HG03025 (cell line): ENCODE data around the gene CORO2B.

ENCODE experiments used
- ATAC-seq: cut with Tn5 transposase; IDR thresholded peaks from one replicate; pipeline ENCODE4 v1.9.1; 2021; ENCODE audit warnings: mild to moderate bottlenecking, moderate library complexity; ENCODE audit not compliant: unreplicated experiment, low FRiP score

Gene CORO2B

DNA sequence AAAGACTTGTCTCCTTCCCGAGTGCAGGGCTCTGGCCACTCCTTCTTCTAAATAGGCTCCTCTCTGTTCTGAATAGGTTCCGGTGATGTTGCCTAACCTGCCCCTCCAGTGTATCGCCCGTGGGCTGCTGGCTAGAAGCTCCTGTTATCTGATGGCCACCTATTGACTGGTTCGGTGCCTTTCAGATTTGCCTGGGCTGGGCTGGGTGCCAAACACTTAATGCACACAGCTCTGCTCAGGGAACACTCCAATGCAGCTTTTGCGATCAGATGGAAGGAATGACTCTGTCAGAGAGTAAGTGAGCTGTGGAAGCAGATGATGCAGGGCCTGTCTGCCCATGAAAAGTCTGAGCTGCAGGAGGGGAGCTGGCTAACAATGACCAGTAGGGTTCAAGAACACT lies 112.9 kb downstream of the CORO2B start:
- ATAC-seq, result no peak

- no peak for ATAC-seq
Observed at GRCh38 chr15:68693071-68693470, 114.3 kb downstream of the CORO2B start.

DNA sequence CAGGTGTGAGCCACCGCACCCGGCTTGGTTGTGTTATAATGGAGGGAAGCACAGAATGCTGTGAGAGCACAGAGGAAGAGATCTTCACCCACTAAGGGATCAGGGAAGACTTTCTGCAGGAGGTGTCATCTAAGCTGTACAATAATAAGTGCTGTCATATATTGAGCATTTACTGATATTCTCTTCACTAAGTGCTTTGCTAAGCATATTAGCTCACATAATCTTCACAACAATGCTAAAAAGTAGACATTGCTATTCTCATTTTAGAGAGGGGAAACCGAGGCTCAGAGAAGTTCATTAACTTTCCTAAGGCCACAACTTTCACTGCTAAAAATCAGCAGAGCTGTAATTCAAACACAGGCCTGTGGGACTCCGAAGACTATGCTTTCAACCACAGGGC lies 115.3 kb downstream of the CORO2B start:
- no peak for ATAC-seq

DNA sequence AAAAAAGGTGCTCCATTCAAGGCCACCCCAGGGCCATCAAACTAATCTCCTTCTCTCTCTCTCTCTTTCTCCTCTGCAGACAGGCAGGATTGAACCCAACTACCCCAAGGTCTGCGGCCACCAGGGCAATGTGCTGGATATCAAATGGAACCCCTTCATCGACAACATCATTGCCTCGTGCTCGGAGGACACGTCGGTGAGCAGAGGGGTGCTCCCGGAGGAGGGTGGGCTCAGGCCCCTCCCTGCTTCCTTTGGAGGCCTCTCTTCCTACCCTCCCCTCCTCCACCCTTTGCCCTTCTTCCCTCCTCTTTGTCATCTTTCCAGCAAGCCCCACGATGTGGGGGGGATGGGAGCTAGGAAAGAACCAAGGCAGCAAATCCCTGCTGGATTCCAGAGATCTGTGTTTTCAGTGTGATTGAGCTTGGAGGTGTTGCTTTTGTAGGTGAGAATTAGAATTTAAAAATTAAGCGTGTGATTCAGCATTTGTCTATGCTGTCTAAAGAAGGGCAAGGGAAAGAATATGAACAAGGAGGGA lies 116.3 kb downstream of the CORO2B start:
- ATAC-seq, result no peak

DNA sequence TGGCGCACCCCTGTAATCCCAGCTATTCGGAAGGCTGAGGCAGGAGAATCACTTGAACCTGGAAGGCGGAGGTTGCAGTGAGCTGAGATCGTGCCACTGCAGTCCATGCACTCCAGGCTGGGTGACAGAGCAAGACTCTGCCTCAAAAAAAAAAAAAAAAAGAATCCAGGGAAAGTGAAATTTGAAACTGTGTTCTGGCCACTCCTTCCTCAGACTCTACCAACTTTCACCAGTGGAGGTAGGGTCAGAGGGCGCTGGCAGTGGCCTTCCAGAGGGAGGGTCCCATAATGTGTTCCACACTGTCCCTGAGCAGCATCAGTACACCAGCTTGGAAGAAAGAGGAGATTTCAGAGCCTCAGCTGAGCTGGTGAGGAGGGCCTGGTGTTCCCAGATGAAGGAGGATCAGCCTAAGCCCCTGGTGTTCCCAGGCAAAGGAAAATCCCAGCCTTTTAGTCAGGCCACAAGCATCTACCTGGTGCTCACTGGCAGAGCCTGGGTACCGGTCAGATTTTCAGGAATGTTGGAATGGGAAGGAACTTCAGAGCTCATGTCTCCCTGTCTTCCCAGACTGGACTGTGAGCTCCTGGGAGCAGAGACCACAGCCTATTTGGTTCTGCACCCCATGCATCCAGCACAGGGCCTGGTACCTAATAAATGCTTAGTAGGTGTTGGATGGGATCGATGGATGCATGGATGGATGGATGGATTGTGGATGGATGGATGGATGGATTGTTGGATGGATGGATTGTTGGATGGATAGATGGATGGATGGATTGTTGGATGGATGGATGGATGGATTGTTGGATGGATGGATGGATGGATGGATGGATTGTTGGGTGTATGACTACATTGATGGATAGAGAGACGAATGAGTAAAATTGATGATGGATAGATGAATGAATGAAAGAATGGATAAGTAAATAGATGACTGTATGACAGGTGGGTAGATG lies 117.9 kb downstream of the CORO2B start:
- ATAC-seq, result no peak

DNA sequence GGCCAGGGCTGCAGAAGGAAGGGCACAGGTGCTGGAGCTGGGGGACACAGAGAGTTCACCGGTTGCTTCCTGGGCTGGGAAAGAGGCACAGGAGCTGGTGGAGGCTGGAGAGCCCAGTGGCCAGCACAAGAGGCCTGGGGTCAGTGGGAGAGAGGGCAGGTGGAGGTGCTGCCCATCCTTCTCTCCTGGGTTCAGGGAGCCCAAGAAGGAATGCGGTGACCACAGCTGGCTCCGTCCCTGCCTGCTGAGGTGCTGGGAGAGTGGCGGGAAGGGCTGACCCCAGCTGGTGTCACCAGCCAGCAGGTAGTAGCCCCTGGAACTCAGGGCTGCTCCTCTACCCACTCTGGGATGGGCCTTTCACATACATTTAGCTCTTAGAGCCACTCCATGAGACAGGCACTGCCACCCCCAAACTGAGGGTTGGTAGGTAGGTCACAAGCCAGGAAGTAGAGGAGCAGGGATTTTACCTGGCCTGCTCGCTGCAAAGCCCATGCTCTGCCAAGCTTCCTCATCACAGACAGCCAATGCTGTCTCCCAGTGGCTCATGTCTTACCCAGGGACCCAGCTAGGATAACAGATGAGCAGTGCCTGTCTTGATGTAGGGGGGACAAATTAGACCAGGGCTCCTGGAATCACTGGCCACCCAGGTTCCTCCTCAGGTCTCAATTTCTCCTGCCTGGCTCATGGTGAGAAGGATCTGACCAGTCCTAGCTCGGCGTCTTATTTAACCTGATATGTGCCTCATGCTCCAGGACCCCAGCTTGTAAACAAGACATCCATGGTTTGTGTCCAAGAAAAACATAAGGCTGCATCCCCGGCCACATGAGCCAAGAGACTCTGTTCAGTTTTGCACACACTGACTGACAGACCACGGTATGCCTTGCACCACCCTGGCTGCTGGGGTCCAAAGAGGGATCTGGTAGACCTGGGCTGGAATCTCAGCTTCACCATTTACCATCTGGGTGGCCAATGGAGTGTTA lies 119.2 kb downstream of the CORO2B start:
- no peak for ATAC-seq

GRCh38 chr15:68698708-68699107 lies 119.9 kb downstream of the CORO2B start:
- no peak for ATAC-seq

DNA sequence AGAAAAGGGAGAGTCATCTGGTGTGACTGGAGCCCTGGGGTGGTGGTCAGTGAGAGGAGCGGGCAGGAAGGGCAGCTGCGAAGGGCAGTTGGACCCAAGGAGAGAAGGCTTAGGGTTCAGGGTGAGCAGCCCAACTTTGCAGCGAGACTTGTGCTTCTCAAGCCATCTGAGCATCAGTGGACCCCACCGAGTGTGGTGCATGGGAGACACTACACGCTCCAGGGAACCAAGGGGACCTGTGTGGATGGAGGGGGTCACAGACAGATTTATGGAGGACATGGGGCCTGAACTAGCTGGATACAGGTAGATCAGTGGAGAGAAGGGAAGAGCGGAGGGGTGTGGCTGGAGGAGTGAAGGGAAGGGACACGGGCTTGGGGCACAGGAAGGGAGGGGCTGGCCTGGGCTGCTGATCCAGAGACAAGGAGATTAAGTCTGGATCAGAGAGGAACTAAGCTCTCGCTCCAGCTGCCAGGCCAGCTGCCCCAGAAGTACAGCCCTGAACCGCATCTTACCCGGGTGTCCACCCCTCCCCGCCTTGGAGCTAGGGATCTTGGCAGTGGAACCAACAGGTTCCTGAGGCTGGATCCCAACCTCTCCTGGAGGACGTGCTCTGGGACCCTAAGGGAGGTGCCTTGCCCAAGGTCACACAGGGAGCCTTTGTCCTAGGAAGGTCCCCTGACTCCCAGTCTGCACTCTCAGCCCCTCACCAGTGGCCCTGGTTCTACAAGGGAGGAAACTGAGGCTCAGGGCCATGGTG lies 120.5 kb downstream of the CORO2B start:
- ATAC-seq, result no peak

DNA sequence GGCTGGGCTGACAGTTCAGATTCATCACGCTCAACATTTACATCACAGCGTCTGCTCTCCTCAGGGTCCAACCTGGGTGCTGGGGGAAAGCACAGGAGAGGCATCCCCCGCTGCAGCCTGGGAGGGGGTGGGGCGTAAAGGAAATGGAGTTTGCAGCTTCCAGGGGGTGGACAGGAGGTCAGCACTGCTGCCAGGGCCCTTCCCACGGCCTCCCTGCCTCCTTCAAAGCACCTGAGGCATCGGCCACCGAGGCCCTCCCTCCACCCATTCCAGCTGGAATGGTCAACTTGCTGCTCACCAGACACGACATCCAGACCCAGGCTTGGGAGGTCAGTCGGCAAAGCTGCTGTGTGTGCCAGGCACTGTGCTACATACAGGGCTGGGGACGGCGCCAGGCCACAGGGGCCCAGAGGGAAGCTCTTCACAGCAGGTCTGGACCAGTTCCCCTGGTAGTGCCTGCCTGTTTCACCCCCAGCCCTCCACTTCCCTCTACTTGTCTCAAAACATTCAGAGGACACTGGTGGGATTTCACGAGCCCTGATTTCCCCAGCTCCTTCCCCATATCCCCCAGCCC lies 121.2 kb downstream of the CORO2B start:
- no peak for ATAC-seq

DNA sequence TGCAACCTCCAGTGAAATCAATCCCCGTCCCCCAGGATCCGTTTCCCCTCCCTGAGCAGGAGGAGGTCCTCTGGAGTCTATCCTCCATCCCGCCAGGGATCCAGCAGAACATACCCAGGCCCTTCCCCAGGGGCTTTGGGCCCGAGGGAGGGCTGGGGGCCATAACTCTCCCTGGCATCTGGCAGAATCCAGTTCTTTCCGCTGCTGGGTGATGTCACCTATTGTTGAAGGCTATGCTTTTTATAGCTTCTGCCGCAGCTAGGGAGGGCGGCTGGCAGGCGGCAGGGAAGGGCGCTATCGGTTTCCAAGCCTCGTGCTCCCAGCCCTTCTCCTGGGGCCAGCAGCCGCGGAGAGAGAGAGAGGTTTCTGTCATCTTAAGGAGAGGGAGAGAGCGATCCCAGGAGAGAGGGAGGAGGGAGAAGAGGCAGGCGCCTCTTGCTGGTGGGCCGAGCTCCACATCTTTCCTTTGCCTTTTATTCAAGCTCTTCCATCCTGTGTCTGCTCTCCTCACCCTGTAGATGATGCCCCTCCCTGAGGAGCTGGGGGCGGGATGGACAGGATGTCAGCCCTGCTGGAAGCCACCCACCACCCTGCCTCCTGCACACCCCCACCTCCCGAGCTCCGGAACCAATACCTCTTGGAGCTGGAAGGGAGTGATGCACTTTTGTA lies 121.8 kb downstream of the CORO2B start:
- ATAC-seq, result no peak

GRCh38 chr15:68701886-68702285 lies 123.1 kb downstream of the CORO2B start:
- no peak for ATAC-seq

GRCh38 chr15:68704496-68705021 lies 125.8 kb downstream of the CORO2B start:
- ATAC-seq, result no peak

DNA sequence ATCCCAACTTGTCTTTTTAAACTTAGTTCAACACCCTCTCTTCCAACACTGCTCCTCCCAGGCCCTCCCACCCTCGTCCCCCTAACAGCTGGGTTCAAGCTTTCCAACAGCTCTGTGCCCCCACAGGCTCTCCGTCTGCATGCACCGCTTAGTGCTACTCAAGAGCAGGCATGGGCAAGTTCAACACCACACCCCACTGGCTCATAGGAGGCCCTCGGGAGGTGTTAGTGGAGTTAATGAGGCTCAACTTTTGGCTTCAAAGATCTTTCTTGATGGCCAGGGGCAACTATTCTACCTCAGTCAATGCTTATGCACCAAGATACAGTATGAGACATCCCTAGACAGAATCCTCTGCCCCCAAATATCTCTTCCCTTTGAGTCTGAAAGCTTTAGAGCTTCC lies 127.5 kb downstream of the CORO2B start:
- ATAC-seq, result no peak

GRCh38 chr15:68706931-68707330 lies 128.1 kb downstream of the CORO2B start:
- no peak for ATAC-seq

- no peak for ATAC-seq
Observed at GRCh38 chr15:68707386-68707785, 128.6 kb downstream of the CORO2B start.

DNA sequence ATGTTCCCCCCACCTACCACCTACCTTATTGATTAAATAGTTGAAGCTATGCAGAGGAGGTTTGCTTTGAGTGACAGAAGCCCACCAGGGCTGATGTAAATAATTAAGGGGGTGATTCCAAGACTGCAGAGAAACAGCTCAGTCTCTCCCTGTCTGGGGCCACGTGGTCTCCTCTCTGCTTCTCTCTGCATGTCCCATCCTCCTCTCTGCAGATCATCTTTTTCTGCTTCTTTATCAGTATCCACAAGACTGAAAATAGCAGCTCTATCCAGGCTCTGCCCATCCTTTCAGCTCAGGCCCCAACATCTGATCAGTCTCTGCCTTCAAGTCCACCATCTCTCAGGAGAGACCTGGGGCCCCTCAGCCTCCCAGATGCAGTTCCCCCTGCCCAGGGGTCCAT lies 131.1 kb downstream of the CORO2B start:
- ATAC-seq, result no peak

DNA sequence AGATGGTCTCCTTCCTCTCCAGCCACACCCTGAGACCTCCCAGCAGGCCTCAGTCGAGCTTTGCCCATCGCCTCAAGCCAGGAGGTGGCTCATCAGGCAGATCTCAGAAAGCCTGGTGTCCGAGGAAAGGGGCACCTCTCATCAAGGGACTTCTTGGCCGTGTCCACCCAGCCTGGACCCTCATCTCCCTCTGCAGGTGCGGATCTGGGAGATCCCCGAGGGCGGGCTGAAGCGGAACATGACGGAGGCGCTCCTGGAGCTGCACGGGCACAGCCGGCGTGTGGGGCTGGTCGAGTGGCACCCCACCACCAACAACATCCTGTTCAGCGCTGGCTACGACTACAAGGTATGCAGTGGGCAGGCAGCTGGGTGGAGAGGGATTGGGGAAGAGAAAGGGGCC lies 131.7 kb downstream of the CORO2B start:
- no peak for ATAC-seq

GRCh38 chr15:68711406-68711805 lies 132.6 kb downstream of the CORO2B start:
- ATAC-seq, result no peak

DNA sequence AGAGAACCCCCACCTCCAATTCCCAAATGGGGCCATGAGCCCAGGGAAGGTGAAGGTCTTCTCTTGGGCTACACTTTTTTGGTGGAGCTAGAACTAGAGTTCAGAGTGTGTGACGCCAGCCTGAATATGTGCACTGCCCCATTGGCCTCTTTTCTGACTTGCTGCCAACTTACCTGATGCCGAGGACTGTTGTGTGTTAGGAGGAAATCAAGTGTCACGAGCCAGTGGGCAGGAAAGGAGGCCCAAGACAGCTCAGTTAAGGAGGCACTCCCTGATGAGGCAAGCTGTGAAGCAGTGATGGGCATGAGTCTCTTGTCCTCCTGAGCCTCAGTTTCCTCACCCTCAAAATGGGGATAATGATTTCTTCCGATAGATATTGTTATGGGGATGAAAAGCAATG lies 134.1 kb downstream of the CORO2B start:
- ATAC-seq, result no peak
